HG03039 (cell line): Measurements from ENCODE around the gene LIN7A.

Source experiments
- ATAC-seq: cut with Tn5 transposase; IDR thresholded peaks from one replicate; pipeline ENCODE4 v1.9.1; 2021; ENCODE audit warnings: mild to moderate bottlenecking, moderate library complexity; ENCODE audit not compliant: unreplicated experiment

The LIN7A gene

DNA sequence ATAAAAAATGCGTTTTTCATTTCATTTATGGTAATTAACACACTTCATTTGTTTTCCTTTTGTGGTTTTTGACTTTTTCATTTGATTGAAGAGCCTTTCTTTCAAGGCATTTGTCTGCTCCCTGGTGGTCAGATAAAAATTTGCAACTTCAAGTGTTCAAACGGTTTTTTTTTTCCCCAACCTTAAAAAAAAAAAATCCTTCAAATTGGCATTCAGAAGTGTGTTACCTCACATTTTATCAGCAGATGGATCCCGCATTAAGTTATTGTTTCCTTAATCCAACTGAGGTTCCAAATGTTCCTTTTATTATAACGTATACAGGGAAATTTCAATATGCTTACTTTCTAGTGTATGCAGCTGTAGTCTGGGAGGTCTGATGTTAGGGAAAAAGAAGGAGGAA, 173.9 kb downstream of the LIN7A start:
- no peak for ATAC-seq

DNA sequence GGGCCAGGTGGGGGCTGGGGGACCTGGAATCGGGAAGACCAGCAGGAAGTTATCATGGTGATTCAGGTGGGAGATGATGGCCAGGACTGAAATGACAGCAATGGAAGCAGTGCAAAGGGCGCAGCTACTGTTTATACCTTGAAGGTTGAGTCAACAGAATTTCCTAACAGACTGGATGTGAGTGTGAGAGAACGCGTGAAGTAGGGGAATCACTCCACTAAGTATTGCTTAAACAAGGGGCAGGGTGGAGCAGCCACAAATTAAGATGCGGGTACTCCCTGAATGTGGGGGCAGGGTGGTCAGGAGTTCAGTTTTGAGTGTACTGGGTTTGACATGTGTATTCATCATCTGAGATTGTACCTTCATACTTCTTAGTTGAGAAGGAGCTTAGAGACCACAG, 175.9 kb downstream of the LIN7A start:
- ATAC-seq = peak; percentile 40

DNA sequence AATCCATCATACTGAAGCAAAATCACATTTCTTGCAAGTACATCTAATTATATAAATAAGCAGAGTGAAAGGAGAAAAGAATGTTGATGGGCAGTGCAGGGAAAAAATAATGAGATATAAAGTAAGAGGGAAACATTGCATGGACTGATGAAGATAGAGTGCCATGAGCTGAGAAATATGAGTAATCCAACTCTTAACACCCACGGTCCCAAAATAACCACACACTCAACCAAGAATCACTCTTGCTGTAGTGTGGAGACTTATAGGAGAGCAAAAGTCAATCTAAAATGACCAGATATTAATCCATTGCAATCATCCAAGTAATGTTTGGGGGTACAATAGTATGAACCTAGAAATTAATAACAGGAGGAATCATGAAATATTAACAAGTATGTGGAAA, 180.9 kb downstream of the LIN7A start:
- peak; percentile 92 for ATAC-seq

DNA sequence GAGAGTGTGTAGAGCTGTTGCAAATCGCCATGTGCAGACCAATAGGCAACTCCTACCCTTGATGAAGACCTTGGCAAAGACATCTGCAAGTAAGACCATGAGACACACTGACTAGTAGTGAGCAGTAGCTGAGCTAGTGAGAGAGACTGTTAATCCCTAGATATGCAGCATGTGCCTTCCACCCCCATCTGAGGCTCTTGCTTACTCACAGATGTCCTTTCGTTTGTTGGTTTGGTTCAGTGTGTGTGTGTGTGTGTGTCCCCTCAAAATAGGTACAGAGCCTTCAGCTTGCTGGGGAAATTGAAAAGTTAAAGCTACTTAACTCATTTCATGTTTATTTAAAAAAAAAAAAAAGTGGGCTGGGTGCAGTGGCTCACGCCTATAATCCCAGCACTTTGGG, 183.5 kb downstream of the LIN7A start:
- no peak for ATAC-seq

DNA sequence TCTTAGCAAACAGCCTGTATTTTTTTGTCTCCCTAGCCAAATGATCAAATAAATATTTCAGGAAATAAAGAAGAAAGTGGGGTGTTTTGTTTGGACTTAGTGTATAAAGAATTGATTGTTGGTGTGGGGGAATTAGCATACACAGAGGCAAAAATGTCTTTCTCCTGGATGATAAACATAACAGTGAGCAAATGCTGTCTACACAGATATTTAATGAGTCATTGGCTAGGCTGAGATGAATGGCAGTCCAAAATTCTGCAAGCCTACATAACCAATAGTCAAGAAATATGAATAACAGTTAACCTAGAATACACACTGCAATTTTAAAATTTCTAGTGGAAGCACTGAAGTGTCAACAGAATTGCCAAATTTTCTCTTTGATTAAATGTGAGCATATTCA, 185.3 kb downstream of the LIN7A start:
- no peak for ATAC-seq

DNA sequence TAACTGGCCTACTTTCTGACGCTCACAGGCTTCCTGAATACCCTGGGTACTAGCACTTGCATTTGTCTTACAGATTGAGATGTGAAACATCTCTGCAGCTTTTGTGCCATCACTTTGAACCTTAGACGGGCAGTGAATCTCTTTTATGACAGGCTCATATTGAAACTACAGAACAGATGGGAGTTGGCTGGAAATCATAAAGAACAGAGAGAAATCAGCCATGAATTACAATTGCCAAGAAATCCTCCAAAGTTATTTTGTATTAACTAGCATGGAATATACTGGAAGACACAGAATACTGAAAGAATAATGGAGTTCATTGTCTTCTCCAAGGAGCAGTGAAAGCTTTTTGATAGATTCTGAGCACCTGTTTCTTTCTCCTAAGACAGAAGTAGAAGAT, 188.3 kb downstream of the LIN7A start:
- ATAC-seq = no peak

DNA sequence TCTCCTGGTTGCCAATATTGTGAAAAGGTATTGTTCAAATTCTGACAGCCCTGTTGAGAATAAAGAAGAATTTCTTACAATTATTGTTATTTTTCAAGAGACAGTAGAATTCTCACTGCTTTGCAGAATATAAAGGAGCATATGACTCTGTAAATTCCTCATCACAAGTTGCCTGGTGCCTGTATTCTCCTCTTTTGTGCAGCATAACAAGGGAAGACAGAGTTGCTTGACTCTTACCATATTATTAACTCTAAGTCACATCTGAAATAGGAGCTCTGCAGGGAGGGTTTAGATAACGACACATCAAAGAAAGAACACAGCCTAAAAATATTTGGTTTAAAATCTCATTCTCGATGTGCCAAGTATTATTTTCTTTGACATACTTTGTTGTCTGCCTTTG, 189.9 kb downstream of the LIN7A start:
- no peak for ATAC-seq

DNA sequence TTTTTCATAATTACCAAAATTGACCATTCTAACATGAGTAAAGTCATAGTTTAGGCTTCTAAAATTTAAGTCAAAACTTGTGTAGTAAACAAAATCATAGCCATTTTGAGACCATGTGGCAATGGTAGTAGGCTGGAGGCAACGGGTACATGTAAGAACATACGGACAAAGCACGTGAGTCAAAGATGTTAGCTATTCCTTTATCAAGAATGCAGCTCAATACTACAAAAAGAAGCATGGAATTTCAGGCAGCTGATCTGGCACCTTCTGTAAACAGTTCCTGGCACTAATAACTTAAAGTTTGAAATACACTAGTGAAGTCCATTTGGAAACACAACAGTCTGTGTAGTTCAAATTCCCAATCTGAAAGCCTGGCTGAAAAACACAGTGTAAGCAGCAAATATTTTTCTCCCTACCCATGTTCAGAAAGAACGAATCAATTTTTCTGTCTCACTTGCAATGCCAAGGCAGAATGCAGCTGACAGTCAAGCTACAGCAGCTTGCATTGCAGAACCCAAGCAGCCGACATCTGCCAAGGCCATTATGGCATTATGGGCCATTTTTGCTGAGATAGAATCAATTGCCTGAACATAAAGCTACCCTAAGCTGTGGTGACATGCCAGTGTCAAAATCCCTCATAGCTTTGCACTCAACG, 191.8 kb downstream of the LIN7A start:
- no peak for ATAC-seq
